ENCODE measurements around the gene TEX13C.
"Not testable (repeated sequence)": the region's sequence is repeated elsewhere in the genome, so short reads cannot be mapped to it uniquely, and the experiment has no call there.

The TEX13C gene

DNA sequence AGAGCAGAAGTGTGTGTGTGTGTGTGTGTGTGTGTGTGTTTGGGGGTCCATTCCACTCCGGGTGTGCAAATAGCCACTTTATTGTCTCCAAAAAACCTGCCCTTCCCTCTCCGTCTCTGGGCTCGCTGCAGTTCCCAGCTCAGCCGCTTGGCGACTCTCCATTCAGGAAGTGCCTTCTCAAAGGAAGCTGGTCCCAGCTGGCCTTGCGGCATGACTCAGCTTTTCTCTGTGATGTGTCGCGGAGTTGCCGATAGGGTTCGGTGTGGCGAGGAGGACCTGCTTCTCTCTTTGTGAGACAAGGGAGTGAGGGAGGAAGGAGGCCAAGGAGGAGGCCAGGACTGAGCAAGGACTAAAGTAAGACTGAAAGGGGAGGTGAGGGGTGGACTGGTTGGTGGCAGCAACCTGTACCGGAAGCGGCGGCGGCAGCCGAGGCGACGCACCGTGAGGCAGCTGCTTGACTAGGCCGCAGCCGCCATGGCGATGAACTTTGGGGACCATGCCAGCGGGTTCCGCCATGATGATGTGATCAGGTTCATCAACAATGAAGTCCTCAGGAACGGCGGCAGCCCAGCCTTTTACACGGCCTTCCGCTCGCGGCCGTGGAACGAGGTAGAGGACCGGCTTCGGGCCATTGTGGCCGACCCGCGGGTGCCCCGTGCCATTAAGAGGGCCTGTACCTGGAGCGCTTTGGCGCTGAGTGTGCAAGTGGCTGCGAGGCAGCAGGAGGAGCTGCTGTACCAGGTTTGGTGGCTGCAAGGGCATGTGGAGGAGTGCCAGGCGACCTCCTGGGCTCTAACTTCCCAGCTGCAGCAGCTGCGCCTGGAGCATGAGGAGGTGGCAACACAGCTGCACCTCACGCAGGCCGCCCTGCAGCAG is at the start of gene TEX13C:
Gene TEX13C (plus strand): TSS at position 226 of the 876 bp plus-strand sequence. CDS start 249 bp downstream, at position 475.
- no peak for DNase-seq (ENCODE audit: insufficient read length, low spot score)
- FAIRE-seq: no peak

GRCh38 chrX:125287282-125287681 is 32.4 kb upstream of the TEX13C start:
- FAIRE-seq (no peak), DNase-seq (ENCODE audit: insufficient read length, low spot score) (no peak)

DNA sequence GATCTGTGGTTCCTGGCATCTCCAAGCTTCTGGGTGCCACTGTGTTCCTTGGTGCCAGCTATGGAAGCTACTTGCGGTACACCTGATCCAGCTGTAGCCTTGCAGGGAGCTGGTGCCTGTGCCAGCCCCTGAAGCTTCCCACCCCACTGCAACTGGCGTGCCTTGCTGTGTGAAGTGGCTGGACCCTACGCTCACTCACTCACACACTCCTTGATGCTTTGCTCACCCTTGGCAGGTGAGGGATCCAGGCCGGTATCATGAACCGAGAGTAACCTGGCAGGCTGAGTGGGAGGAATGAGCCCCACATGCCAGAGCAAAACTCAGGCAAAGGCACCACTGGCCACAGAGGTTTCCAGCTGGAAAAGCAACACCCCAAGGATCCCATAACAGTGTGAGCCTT is 31.3 kb upstream of the TEX13C start:
- FAIRE-seq: no peak

GRCh38 chrX:125289209-125289608 is 30.5 kb upstream of the TEX13C start:
- no peak for FAIRE-seq
- DNase-seq (ENCODE audit: insufficient read length, low spot score): no peak

More for the DNA sequence above, 31.3 kb upstream of the TEX13C start:
- no peak for DNase-seq (ENCODE audit: insufficient read length, low spot score)

DNA sequence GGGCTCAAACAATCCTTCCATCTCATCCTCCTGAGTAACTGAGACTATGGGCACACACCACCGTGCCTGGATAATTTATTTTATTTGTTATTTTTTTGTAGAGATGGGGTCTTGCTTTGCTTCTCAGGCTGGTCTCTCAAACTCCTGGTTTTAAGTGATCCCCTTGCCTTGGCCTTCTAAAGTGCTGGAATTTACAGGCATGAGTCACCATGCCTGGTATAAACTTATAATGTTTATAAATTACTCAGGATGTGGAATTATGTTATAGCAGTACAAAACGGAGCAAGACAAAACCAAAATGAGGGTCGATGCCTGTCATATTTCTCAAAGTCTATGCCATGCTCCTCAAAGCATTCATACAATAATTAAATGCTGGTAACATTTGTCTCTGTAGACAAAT is 29.8 kb upstream of the TEX13C start:
- FAIRE-seq: no peak
- DNase-seq (ENCODE audit: insufficient read length, low spot score): no peak

GRCh38 chrX:125291124-125291523 is 28.5 kb upstream of the TEX13C start:
- FAIRE-seq: no peak

DNA sequence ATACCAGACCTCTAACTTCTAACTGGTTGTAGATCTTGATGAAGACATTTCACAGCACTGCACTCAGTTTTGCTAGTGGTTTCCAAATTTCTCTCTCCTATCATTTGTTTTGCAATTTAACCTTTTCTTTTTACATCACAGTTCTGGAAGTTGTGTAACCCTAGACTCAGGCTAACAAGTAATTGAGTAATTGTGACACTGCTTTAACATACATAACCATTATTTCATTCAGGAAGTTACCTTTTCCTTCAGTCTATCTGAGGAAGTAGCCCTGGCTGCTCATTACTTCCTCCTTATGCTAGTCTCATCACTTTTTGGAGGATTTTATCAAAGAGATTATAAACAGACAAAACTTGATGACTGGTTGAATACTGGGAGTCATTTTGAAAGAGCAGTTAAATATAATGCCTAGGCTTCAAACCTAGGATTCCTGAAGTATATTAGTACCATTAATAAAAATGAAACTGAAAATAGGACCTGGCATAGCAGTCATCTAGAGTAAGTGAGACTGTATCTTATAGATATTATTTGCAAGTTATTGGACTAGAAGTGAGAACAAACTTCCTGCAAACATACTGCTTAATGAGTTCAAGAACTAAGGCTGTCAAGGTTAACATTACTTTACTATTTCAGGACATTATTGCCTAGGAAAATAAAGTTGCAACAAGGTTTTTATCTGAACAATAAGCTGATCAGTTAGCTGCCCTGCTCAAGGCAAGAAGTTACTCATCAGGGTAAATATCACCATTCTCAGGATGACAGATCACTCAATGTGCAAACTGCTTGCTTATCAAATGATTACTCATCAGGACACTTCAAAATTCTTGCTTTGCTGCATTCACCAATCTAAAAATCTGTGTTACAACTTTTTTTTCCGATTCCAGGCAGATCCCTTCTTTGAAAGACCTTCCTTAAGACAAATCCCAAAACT is 25.6 kb upstream of the TEX13C start:
- FAIRE-seq: peak; percentile 65

More at GRCh38 chrX:125291124-125291523, 28.5 kb upstream of the TEX13C start:
- no peak for DNase-seq (ENCODE audit: insufficient read length, low spot score)

DNA sequence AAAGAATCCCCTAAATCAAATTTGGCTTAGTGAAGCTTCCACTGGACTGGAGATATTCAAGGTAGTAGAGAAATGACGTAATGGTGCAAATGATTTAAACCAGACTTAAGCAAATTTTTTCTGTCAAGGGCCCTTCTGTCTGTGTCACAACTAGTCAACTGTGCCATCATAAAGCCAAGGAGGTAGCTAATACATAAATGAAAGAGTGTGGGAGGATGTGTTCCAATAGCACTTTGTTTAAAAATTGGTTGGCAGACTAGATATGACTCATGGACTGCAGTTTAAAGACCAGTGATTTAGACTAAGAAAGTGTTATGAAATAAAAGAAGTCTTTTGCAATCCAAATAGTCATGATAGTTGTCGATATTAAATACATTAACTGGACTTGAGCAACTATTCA is 24.3 kb upstream of the TEX13C start:
- FAIRE-seq: no peak
- no peak for DNase-seq (ENCODE audit: insufficient read length, low spot score)

More for the DNA sequence above, 25.6 kb upstream of the TEX13C start:
- no peak for DNase-seq (ENCODE audit: insufficient read length, low spot score)

DNA sequence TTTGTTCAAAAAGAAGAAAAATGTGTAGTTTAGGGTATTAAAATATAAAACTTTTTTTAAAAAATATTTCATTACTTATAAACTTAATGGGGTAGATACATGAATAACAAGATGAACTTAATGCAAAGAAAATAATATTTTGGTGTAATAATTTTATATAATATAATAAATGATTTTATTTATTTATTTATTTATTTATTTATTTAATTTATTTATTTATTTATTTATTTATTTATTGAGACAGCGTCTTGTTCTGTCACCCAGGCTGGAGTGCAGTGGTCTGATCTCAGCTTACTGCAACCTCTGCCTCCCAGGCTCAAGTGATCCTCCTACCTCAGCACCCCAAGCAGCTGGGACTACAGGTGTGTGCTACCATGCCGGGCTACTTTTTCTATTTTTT is 20.8 kb upstream of the TEX13C start:
- FAIRE-seq: no peak

DNA sequence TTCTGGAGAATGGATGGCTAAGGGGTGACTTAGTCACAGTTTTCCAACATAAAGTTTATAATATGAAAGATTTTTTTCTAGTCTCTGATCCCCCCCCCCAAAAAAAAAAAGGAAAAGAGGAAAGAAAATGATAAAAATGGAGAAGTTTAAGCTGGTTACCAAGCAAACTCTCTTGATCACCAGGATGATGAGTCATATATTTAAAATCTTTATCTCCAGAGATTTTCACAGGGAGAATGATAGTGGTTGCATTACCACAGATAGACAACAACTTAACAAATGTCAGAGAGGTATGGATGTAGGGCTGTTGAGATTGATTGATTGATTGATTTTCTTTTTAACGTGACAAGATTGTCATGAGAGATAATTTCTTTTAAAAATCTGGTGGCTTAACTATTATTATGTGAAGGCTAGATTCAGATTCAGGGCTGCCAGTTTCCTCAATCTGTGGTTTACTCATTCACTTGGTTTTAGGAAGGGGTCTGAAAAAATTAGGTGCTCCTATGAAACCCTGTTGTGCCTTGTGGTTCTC is 13.3 kb upstream of the TEX13C start:
- DNase-seq (ENCODE audit: insufficient read length, low spot score): no peak
- FAIRE-seq: no peak

More for the DNA sequence above, 20.8 kb upstream of the TEX13C start:
- no peak for DNase-seq (ENCODE audit: insufficient read length, low spot score)

DNA sequence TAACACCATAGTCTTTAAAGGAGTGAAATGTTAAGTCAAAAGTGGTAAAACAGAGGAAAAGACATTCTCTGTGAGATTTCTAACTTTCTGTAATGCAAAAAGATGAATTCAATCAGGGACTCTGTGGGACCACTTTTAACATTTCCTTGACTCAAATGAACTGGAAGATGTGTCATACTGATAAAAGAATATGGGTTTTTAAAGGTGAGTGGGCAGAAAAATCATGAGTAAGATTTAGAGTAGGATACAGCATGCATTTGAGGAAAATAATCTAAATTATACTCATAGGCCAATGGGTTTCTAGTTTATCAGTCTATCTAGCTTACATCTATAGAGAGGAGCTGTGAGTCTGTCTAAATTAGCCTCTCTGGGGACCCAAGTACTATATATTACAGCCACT is 11.0 kb upstream of the TEX13C start:
- FAIRE-seq (no peak), DNase-seq (ENCODE audit: insufficient read length, low spot score) (no peak)

DNA sequence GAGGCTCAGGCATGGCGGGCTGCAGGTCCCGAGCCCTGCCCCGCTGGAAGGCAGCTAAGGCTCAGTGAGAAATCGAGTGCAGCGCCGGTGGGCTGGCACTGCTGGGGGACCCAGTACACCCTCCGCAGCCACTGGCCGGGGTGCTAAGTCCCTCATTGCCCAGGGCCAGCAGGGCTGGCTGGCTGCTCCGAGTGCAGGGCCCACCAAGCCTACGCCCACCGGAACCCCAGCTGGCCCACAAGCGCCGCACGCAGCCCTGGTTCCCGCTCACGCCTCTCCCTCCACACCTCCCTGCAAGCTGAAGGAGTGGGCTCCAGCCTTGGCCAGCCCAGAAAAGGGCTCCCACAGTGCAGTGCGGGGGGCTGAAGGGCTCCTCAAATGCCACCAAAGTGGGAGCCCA is 505 bp upstream of the TEX13C start:
- not testable (repeated sequence) for FAIRE-seq; DNase-seq (ENCODE audit: insufficient read length, low spot score)

GRCh38 chrX:125322431-125322830 is 2.8 kb downstream of the TEX13C start:
- FAIRE-seq (no peak), DNase-seq (ENCODE audit: insufficient read length, low spot score) (no peak)

GRCh38 chrX:125326599-125326998 is 6.9 kb downstream of the TEX13C start:
- DNase-seq (ENCODE audit: insufficient read length, low spot score) (no peak), FAIRE-seq (no peak)

- no peak for DNase-seq (ENCODE audit: insufficient read length, low spot score)
- FAIRE-seq: no peak
Measured at GRCh38 chrX:125327891-125328290, 8.2 kb downstream of the TEX13C start.

- DNase-seq (ENCODE audit: insufficient read length, low spot score) (no peak), FAIRE-seq (peak; percentile 35)
Measured at GRCh38 chrX:125333583-125333982, 13.9 kb downstream of the TEX13C start.

DNA sequence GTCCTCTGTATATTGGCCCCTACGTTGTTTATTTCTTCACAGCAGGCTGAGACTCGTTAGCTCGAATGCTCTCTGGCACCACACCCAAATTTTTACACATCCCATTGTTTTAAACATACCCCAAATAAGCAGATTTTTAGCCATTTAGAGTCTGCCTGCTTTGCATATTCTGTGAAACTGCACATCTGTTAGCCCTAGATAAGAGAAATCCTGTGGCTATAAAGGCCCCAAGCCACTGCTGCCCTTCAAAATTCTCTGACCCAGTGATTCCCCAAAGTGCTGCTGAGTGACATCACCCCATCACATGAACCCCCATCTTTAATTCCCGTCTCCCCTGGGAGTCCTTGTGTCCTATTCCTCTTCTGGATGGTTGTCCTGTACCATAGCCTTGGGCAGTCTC is 20.8 kb downstream of the TEX13C start:
- FAIRE-seq (no peak), DNase-seq (ENCODE audit: insufficient read length, low spot score) (no peak)

DNA sequence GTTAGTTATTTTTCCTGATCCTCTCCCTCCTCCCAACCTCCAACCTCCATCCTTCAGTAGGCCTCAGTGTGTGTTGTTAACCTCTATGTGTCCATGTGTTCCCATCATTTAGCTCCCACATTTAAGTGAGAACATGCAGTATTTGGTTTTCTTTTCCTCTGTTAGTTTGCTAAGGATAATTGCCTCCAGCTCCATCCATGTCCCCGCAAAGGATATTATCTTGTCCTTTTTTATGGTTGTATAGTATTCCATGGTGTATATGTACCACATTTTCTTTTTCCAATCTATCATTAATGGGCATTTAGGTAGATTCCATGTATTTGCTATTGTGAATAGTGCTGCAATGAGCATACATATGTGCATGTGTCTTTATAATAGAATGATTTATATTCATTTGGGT is 54.5 kb downstream of the TEX13C start:
- DNase-seq (ENCODE audit: insufficient read length, low spot score) (no peak), FAIRE-seq (no peak)

Measured in GM19239 (cell line).